ENCODE results near the gene ZHX3. TPM values are rescaled to one million over a fixed set of nuclear protein-coding genes. Genes with fewer than 3 reads are reported as not detected.

The ZHX3 gene
- total and polyA plus RNA-seq, 10 of the 15 experiments (the other 5 are each of a cell fraction or from before 2014, with no cell fraction given), result 1.3 to 14.0 (median 5.0) TPM

DNA sequence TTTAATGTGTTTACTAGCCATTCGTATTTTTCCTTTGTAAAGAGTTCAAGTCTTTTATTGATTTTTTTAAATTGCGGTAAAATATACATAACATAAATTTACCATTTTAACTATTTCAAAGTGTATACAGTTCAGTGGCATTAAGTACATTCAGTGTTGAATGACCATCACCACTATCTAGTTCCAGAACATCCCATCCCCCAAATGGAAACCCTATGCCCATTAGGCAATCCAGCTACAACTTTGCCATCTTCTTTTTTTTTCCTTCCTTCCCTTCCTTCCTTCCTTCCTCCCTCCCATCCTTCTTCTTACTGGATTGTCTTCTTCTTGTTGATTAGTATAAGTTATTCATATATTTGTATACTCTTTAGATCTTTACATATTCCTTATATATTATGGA is 31.7 kb upstream of the ZHX3 start (continued):
- TF ChIP-seq BACH1 (IDR thresholded peaks at IDR 0.05; ENCODE audit: borderline replicate concordance), result no peak
- no peak for TF ChIP-seq ESRRA (IDR thresholded peaks at IDR 0.05; ENCODE audit: low read length)
- TF ChIP-seq PML (IDR thresholded peaks at IDR 0.05; ENCODE audit: low read length), result no peak
- TF ChIP-seq CREM (IDR thresholded peaks at IDR 0.05; ENCODE audit: low read depth), result no peak
- no peak for TF ChIP-seq EZH2 (IDR thresholded peaks at IDR 0.05; ENCODE audit: borderline replicate concordance, control insufficient read depth, low read depth, low read length)
- no peak for TF ChIP-seq TCF12 (IDR thresholded peaks at IDR 0.05; ENCODE audit: low read depth, low read length)
- TF ChIP-seq KAT2A (conservative IDR thresholded peaks at IDR 0.05; ENCODE audit: control insufficient read depth, low read depth, low read length), result no peak
- no peak for TF ChIP-seq NR2C1 (IDR thresholded peaks at IDR 0.05)
- no peak for TF ChIP-seq NBN (IDR thresholded peaks at IDR 0.05)
- TF ChIP-seq IKZF1 (conservative IDR thresholded peaks at IDR 0.05), result no peak
- TF ChIP-seq, protein P1, sequence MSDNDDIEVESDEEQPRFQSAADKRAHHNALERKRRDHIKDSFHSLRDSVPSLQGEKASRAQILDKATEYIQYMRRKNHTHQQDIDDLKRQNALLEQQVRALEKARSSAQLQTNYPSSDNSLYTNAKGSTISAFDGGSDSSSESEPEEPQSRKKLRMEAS (IDR thresholded peaks at IDR 0.05; ENCODE audit: low read depth, low read length), result no peak

DNA sequence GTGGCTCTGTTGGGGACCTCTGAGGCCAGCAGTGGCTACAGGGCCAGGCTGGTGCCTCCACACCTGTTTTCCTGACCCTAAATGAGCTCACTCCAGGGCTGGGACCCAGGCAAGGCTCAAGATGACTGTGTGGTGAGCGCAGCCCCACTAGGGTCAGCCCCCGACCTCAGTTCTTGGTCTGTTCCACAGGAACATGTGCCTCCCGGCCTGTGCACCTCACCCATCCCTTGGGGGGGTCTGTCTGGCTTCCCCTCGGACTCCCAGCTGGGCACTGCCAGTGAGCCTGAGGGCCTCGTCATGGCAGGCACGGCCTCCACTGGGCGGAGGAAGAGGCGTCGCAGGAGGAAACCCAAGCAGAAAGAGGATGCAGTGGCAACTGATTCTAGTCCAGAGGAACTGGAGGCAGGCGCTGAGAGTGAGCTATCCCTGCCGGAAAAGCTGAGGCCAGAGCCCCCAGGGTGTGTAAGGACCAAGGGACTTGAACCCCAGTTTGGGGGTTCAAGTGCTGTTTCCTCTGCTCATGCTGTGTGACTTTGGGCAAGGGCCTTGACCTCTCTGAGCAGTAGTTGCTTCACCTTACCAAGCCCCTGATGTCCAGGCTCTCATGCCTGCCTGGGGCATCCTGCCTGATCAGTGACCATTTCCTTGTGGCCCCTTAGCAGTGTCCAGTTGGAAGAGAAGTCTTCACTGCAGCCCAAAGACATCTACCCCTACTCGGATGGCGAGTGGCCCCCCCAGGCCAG is 31.1 kb upstream of the ZHX3 start:
- Histone ChIP-seq H3K4me1 (ENCODE audit: control insufficient read depth, insufficient read depth, low read length) (no peaks in the 10 kb centered on the region), H3K27me3 (replicated peaks in 1 of 2; ENCODE audit: control insufficient read depth in 2 of 2, insufficient read depth in 2 of 2, low read length in 1 of 2) (no peaks in the 10 kb centered on the region), H3K4me3 (no peak overlapping the region), H3K9ac (ENCODE audit: control insufficient read depth, insufficient read depth, low read length) (no peak overlapping the region), H3K4me2 (ENCODE audit: control insufficient read depth, insufficient read depth) (no peak overlapping the region), H2AFZ (ENCODE audit: control insufficient read depth, low read depth, low read length) (no peak overlapping the region), H3K9me3 (replicated peaks; ENCODE audit: control insufficient read depth, insufficient read depth, low read length) (no peaks in the 10 kb centered on the region), H3K36me3 (ENCODE audit: control insufficient read depth in 2 of 2, insufficient read depth in 2 of 2, low read length in 1 of 2) (no peaks in the 10 kb centered on the region), H3K27ac (ENCODE audit: control insufficient read depth, insufficient read depth) (no peak overlapping the region), H4K20me1 (ENCODE audit: control insufficient read depth, insufficient read depth) (no peaks in the 10 kb centered on the region), H3K79me2 (ENCODE audit: control insufficient read depth, insufficient read depth, low read length) (no peaks in the 10 kb centered on the region)
- in situ Hi-C loops (cut with MboI) (no loop called here), intact Hi-C loops (cut with micrococcal nuclease; ENCODE audit: unreplicated experiment) (no loop called here)
- BruUV-seq (replicated peaks), result no TSS peak
- no peak for DNase-seq (ENCODE audit: low read depth, low spot score)
- FAIRE-seq, result no peak
- ChIA-PET CTCF (interaction anchor here (1.1 to 2.1 kb wide), 2 partner anchors 349 to 380 kb away, joined by 3 to 5 read pairs; no protein-coding TSS in a partner anchor), RAD21 (ENCODE audit: unreplicated experiment) (no interaction called here), POLR2A (no interaction called here), SMC1A (ENCODE audit: uncharacterized antibody, unreplicated experiment) (interaction anchor here (1.5 kb wide), 1 partner anchor 8 kb away, joined by 3 read pairs; the partner anchor contains the start of gene LPIN3)
- no peak for ATAC-seq
- 52% methylated on average over 13 of the region's 13 CpGs for WGBS (ENCODE audit: insufficient coverage, insufficient replicate concordance, low lambda C conversion rate, missing lambda C conversion rate)
- TF ChIP-seq, protein P2, sequence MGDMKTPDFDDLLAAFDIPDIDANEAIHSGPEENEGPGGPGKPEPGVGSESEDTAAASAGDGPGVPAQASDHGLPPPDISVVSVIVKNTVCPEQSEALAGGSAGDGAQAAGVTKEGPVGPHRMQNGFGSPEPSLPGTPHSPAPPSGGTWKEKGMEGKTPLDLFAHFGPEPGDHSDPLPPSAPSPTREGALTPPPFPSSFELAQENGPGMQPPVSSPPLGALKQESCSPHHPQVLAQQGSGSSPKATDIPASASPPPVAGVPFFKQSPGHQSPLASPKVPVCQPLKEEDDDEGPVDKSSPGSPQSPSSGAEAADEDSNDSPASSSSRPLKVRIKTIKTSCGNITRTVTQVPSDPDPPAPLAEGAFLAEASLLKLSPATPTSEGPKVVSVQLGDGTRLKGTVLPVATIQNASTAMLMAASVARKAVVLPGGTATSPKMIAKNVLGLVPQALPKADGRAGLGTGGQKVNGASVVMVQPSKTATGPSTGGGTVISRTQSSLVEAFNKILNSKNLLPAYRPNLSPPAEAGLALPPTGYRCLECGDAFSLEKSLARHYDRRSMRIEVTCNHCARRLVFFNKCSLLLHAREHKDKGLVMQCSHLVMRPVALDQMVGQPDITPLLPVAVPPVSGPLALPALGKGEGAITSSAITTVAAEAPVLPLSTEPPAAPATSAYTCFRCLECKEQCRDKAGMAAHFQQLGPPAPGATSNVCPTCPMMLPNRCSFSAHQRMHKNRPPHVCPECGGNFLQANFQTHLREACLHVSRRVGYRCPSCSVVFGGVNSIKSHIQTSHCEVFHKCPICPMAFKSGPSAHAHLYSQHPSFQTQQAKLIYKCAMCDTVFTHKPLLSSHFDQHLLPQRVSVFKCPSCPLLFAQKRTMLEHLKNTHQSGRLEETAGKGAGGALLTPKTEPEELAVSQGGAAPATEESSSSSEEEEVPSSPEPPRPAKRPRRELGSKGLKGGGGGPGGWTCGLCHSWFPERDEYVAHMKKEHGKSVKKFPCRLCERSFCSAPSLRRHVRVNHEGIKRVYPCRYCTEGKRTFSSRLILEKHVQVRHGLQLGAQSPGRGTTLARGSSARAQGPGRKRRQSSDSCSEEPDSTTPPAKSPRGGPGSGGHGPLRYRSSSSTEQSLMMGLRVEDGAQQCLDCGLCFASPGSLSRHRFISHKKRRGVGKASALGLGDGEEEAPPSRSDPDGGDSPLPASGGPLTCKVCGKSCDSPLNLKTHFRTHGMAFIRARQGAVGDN (IDR thresholded peaks at IDR 0.05), result no peak
- TF ChIP-seq KAT2A (conservative IDR thresholded peaks at IDR 0.05; ENCODE audit: control insufficient read depth, low read depth, low read length) (no peak), DPF2 (IDR thresholded peaks at IDR 0.05) (no peak), POLR2AphosphoS2 (IDR thresholded peaks at IDR 0.05; ENCODE audit: low read depth, low read length) (no peak), IRF4 (IDR thresholded peaks at IDR 0.05; ENCODE audit: low read depth, low read length) (no peak), NR2C2 (IDR thresholded peaks at IDR 0.05; ENCODE audit: borderline replicate concordance, control insufficient read depth, insufficient read length, low read depth) (no peak), KLF5 (IDR thresholded peaks at IDR 0.05; ENCODE audit: partially characterized antibody) (no peak), TARDBP (IDR thresholded peaks at IDR 0.05; ENCODE audit: borderline replicate concordance) (no peak)
- TF ChIP-seq, protein P3, sequence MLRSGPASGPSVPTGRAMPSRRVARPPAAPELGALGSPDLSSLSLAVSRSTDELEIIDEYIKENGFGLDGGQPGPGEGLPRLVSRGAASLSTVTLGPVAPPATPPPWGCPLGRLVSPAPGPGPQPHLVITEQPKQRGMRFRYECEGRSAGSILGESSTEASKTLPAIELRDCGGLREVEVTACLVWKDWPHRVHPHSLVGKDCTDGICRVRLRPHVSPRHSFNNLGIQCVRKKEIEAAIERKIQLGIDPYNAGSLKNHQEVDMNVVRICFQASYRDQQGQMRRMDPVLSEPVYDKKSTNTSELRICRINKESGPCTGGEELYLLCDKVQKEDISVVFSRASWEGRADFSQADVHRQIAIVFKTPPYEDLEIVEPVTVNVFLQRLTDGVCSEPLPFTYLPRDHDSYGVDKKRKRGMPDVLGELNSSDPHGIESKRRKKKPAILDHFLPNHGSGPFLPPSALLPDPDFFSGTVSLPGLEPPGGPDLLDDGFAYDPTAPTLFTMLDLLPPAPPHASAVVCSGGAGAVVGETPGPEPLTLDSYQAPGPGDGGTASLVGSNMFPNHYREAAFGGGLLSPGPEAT (IDR thresholded peaks at IDR 0.05; ENCODE audit: low read depth), result no peak
